AG20443 (cell line): ENCODE measurements around the gene DUSP21.
"Not testable (repeated sequence)": the region's sequence is repeated elsewhere in the genome, so short reads cannot be mapped to it uniquely, and the experiment has no call there.

Experiments
- DNase-seq: peaks from one replicate; pipeline ENCODE4 v3.0.0; 2012; ENCODE audit warnings: low spot score, mixed read lengths

DUSP21 gene

DNA sequence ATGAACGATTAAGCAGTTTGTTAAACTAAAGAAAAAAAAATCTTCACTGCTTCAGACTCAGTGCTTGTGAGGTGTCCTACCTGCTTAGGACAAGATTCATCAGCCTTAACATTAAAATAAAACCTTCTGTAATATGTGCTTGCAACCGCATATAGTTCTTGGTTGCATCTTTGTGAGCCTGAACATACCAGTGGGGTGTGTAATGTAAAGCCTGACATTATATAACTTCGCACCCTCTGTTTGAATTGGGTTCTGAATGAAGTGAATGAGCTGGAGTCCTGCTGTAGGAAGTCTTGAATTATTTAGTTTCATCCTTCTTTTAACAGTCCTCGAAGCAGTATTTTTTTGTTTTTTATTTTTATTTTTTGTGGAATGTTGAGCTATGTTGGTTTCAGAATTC, 32.3 kb downstream of the DUSP21 start:
- DNase-seq = no peak

DNA sequence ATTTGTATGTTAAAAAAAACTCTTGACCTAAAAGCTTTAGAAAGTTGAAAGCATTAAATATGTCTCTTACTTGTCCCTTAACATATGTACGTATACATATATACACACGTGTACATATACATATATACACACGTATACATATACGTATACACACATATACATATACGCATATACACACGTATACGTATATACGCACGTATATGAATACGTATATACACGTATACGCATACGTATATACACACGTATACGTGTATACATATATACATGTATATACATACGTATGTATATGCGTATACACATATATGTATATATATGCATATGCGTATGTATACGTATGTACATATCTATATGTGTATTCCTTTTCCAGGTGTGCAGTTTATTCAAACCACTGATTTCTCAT, 32.9 kb downstream of the DUSP21 start:
- no peak for DNase-seq

DNA sequence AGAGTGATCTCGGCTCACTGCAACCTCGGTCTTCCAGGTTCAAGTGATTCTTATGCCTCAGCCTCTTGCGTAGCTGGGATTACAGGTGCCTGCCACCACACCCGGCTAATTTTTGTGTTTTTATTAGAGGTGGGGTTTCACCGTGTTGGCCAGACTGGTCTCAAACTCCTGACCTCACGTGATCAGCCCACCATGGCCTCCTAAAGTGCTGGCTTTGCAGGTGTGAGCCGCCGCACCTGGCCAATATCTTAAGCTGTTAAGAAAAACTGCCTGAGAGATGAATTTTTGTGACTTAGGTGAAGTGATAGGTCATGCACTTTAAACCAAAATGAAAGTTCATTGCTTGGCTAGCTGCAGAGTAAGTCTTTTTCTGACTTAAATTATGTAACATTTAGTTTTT, 35.0 kb downstream of the DUSP21 start:
- no peak for DNase-seq

DNA sequence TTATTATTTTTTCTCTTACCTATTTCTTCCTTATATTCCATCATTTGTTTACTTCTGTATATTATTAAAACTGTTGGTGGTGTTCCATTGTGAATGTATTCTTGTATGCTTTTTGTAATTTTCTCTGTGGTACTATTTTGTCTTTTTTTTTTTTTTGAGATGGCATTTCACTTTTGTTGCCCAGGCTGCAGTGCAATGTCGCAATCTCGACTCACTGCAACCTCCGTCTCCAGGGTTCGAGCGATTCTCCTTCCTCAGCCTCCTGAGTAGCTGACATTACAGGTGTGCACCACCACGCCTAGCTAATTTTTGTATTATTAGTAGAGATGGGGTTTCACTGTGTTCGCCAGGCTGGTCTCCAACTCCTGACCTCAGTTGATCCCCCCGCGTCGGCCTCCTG, 37.7 kb downstream of the DUSP21 start:
- DNase-seq = no peak

DNA sequence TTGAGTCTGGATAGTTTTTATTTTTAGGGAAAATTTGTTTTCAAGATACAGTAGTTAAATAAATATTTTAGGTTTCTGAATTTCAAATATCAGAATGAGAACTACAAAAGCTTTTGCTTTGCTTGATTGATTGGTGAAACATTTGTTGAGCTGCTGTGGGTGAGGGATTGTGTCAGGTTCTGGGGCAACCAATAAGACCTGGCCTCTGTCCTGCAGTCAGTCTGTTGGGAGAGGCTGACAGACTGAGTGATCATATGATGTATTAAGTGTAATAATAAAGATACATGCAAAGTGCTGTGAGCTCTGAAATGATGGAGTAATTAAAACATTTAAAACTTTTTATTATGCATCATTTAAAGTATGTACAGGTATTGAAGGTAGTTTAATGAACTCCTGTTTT, 38.8 kb downstream of the DUSP21 start:
- DNase-seq = no peak

DNA sequence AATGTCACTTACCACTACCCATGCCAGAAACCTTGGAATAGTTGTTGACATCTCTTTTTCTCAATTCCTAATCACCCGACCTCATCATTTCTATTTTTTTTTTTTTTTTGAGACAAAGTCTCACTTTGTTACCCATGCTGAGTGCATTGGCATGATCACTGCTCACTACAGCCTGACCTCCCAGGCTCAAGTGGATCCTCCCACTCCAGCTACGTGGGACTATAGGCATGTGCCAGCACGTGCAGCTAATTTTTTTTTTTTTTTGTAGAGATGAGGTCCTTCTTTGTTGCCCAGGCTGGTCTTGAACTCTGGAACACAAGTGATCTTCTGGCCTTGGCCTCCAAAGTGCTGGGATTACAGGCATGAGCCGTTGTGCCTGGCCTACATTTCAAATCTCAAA, 41.1 kb downstream of the DUSP21 start:
- DNase-seq = no peak

DNA sequence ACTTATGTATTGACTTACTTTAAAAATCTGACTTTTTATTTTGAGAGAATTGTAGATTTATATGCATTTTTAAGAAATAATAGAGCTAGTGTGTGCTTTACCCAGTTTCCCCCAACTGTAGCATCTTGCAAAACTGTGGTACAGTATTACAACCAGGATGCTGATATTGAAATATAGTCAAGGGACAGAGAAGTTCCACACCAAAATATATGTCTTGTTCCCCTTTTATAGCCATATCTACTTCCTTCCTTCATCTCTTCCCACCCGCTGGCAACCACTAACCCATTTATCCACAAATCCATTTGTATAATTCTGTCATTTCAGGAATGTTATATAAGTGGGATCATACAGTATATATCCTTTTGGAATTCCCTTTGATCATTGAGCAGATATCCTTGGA, 46.0 kb downstream of the DUSP21 start:
- no peak for DNase-seq

DNA sequence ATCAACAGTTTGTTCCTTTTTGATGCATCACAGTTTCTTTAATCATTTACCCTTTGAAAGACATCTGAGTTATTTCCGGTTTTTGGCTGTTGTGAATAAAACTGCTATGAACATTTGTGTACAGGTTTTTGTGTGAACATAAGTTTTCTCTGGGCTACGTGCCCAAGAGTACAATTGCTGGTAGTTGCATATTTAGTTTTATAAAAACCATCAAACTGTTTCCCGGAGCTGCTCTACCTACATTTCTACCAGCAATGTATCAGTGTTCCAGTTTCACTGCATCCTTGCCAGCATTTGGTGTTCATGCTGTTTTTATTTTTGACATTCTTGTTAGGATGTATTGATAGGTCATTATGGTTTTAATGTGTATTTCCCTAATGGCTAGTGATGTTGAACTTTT, 46.4 kb downstream of the DUSP21 start:
- DNase-seq = no peak

DNA sequence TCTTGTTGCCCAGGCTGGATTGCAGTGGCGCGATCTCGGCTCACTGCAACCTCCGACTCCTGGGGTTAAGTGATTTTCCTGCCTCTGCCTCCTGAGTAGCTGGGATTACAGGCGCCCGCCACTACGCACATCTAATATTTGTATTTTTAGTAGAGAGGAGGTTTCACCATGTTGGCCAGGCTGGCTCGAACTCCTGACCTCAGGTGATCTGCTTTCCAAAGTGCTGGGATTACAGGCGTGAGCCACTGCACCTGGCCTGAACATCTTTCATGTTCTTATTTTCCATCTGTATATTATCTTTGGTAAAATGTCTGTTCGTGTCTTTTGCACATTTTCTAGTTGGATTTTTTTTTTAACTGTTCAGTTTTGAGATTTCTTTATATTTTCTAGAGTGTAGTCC, 46.9 kb downstream of the DUSP21 start:
- DNase-seq = not testable (repeated sequence)

DNA sequence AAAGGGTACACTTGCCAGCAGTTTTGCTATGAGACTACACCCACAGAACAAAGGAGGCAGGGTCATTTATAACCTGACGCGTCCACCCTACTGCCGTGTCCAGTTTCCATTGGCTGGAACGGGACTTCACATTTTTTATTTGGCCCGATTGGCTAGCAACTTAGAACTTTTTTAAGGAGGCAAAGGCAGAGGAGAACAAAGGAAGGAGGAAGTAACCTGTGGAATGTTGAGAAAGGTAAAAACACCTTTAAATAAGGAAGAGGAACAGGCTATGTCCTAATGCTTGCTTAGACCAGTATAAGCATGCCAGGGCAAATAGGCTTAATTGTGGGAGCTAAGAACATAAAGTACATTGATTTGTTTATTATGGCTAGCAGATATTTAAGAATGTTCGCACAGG, 47.8 kb downstream of the DUSP21 start:
- no peak for DNase-seq
